ENCODE results near the gene SIRT4. TPM values are rescaled to one million over a fixed set of nuclear protein-coding genes. Genes with fewer than 3 reads are reported as not detected.
"Not testable (repeated sequence)": the region's sequence is repeated elsewhere in the genome, so short reads cannot be mapped to it uniquely, and the experiment has no call there.

SIRT4 gene
- polyA plus RNA-seq, 3 donors: 0.56 to 0.93 (median 0.91) TPM

DNA sequence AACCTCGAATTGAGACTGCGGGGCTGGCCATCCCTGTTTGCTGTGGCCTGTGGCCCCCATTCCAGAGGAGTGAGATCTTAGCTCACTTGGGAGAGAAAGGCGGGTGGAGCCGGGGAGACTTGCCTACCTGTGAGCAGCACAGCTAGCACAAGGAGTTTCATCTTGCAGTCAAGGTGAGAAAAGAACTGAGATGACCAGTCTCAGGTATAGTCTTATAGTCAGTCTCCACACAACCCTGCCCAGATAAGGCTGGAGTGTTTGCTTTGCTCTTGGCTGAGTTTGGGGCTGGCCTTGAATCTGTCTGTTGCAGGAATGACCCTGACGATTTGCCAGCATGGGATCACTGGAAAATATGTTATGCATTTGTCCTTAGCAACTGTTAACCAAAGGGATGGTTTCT, 25.5 kb downstream of the SIRT4 start, which contains the start of gene PLA2G1B:
TSS of gene PLA2G1B (minus strand) at position 187 of the 400 bp plus-strand sequence. CDS start at position 161, 26 bp downstream.
- 38 to 78% (median 70%) methylated on average over 5 of the region's 5 CpGs for WGBS, 3 donors
- no peak within 1 kb of the TSS for H3K27ac ChIP-seq (ENCODE audit: low read depth, low read length)

GRCh38 chr12:120328228-120328627, 26.1 kb downstream of the SIRT4 start:
- H3K27ac ChIP-seq (ENCODE audit: low read depth, low read length): no peak overlapping the region
- 34 to 84% (median 83%) methylated on average over 4 of the region's 4 CpGs for WGBS, 3 donors

GRCh38 chr12:120331390-120331789, 29.3 kb downstream of the SIRT4 start:
- no peak overlapping the region for H3K27ac ChIP-seq (ENCODE audit: low read depth, low read length)
- WGBS, 3 donors: 42 to 65% (median 60%) methylated on average over 3 of the region's 3 CpGs

- WGBS, 3 donors: 32 to 87% (median 82%) methylated on average over 5 of the region's 5 CpGs
- H3K27ac ChIP-seq (ENCODE audit: low read depth, low read length): no peak overlapping the region
These were observed 29.9 kb downstream of the SIRT4 start for GRCh38 chr12:120332041-120332440.

GRCh38 chr12:120332523-120332922, 30.4 kb downstream of the SIRT4 start:
- H3K27ac ChIP-seq (ENCODE audit: low read depth, low read length): no peak overlapping the region
- 37 to 88% (median 86%) methylated on average over 6 to 7 of the region's 7 CpGs for WGBS, 3 donors

DNA sequence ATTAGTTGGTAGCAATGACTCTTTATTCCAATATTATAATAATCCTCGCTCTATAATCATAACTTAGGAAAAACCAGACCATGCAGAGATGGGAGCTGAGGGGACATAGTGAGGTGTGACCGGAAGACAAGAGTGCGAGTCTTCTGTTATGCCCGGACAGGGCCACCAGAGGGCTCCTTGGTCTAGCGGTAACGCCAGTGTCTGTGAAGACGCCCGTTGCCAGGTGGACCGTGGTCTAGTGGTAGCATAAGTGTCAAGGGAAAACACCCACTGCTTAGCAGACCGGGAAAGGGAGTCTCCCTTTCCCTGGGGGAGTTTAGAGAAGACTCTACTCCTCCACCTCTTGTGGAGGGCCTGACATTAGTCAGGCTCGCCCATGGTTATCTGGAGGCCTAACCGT, 33.3 kb downstream of the SIRT4 start:
- not testable (repeated sequence) for H3K27ac ChIP-seq (ENCODE audit: low read depth, low read length)
- WGBS, 3 donors: 18 to 22% (median 18%) methylated on average over 12 of the region's 12 CpGs

DNA sequence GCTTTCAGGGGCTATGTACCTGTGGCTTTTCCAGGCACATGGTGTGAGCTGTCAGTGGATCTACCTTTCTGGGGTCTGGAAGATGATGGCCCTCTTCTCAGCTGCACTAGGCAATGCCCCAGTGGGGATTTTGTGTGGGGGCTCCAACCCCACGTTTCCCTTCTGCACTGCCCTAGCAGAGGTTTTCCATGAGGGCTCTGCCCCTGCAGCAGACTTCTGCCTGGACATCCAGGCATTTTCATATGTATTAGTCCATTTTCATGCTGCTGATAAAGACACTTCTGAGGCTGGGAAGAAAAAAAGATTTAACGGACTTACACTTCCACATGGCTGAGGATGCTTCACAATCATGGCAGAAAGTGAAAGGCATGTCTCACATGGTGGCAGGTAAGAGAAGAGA, 34.3 kb downstream of the SIRT4 start:
- H3K27ac ChIP-seq (ENCODE audit: low read depth, low read length): not testable (repeated sequence)
- 85 to 94% (median 94%) methylated on average over 2 of the region's 2 CpGs for WGBS, 3 donors

- WGBS, 3 donors: 84 to 95% (median 94%) methylated on average over 2 of the region's 2 CpGs
- no peak overlapping the region for H3K27ac ChIP-seq (ENCODE audit: low read depth, low read length)
These were observed 35.6 kb downstream of the SIRT4 start for GRCh38 chr12:120337730-120338129.

DNA sequence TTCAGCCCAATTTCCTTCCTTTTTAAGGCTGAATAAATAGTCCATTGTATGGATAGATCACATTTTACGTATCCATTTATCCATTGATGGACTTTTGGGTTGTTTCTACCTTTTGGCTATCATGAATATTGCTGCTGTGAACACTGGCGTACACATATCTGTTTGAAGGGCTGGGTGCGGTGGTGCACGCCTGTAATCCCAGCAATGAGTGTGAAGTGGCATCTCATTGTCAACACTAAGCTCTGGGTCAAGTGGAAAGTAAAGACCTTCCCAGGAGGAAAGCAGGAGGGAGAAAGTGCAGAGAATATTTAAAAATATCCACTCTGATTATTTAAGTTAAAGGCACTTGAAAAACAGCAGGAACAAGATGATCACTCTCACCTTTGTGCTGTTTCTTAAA, 37.1 kb downstream of the SIRT4 start:
- no peak overlapping the region for H3K27ac ChIP-seq (ENCODE audit: low read depth, low read length)
- WGBS, 3 donors: 86 to 91% (median 89%) methylated on average over 4 of the region's 4 CpGs

DNA sequence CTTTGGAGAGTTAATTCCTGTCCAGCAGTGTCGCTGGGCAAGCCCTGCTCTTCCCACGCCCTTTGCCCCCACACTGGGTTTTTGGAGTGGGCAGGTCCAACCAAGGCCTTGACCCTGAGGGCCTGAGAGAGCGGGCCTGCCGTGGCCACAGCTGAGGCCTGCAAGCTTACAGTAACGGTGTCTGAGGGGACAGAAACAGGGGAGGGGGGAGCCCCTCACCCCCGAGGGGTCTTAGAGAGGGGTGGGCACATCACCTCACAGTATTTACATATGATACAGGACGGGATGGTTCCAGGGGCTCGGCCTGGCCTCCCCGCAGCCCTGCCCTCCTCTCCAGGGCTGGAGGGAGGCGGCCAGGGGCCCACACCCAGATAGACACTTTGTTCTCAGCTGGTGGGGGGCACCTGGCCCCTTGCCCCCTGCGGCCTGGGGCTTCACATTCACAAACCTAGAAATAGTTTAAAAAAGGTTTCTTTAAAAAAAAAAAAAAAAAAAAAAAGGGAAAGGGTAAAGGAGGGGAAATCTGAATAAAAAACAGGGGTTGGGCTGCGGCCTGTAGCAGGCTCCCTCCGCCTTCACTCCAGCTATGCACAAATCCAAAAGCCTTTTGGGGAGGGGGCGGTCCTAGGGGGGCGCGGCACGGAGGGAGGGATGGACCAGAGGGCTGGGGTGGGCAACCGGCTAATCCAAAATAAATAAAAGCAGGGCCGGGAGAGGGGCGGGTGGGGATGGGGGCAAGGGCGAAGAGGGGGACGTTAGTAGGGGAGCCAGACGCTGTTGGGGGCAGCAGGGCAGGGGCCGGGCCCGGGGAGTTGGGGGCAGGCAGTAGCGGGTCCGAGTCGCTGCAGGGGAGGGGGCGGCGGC, 40.3 kb downstream of the SIRT4 start:
- no peak overlapping the region for H3K27ac ChIP-seq (ENCODE audit: low read depth, low read length)
- WGBS, 3 donors: 59 to 65% (median 61%) methylated on average over 28 to 30 of the region's 30 CpGs

DNA sequence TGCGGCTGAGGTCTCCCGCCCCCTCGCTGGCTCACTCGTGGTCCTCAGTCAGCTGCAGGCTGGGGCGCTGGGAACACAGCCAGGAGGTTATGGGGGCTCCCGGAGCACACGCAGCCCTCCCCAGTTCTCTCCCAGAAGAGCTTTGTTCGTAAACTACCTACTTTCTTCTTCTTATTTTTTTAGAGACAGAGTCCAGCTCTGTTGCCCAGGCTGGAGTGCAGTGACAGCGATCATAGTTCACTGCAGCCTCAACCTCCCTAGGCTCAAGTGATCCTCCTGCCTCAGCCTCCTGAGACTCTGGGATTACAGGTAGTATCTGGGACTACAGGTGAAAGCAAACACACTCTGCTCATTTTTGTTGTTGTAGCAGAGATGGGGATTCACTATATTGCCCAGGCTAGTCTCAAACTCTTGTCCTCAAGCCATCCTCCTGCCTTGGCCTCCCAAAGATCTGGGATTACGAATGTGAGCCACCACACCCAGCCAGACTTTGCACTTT, 41.0 kb downstream of the SIRT4 start:
- no peak overlapping the region for H3K27ac ChIP-seq (ENCODE audit: low read depth, low read length)
- 66 to 79% (median 70%) methylated on average over 10 of the region's 10 CpGs for WGBS, 3 donors

- 86 to 92% (median 90%) methylated on average over 8 of the region's 8 CpGs for WGBS, 3 donors
These were observed 41.6 kb downstream of the SIRT4 start for GRCh38 chr12:120343692-120344091.

DNA sequence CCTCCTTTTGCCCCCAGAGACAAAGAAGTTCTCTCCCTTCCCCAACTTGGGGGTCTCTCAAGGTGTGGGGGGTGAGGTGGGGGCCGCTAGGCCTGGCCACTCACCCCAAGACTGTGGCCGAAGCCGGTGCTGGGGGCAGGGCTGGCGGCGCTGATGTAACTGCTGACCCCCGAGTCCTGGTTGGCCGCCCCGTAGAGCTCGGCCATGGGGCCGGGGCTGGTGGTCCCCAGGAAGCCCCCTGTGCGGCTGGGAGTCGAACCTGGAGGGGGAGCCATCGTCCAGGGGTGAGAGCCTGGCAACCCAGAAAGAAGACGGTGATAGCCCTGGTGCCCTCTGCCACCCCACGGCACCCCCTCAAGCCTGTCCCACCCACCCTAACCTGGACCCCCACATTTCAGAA, 43.9 kb downstream of the SIRT4 start:
- H3K27ac ChIP-seq (ENCODE audit: low read depth, low read length): no peak overlapping the region
- 92 to 95% (median 93%) methylated on average over 14 to 15 of the region's 15 CpGs for WGBS, 3 donors

More at GRCh38 chr12:120343692-120344091, 41.6 kb downstream of the SIRT4 start:
- no peak overlapping the region for H3K27ac ChIP-seq (ENCODE audit: low read depth, low read length)

- 93 to 96% (median 94%) methylated on average over 7 of the region's 7 CpGs for WGBS, 3 donors
- H3K27ac ChIP-seq (ENCODE audit: low read depth, low read length): no peak overlapping the region
These were observed 44.6 kb downstream of the SIRT4 start for GRCh38 chr12:120346681-120347080.

DNA sequence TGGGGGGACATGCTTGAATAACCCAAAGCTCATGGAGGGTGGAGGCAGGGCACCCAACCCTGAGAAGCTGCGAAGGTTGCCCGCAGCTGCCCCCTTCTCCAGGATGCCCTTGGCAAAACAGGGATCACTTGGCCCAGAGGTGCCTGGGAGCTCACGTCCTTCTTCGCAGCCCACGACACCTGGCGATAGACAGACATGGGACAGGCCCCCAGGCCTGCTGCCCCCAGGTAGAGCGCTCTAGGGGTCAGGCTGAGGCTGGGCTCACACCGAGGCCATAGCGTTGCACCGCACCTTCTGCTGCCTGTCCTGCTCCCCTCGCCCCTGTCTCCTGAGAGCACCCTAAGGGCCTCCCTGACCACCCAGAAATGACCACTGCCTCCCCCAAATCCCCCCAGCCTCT, 45.6 kb downstream of the SIRT4 start:
- 96 to 97% (median 96%) methylated on average over 11 of the region's 11 CpGs for WGBS, 3 donors
- no peak overlapping the region for H3K27ac ChIP-seq (ENCODE audit: low read depth, low read length)

DNA sequence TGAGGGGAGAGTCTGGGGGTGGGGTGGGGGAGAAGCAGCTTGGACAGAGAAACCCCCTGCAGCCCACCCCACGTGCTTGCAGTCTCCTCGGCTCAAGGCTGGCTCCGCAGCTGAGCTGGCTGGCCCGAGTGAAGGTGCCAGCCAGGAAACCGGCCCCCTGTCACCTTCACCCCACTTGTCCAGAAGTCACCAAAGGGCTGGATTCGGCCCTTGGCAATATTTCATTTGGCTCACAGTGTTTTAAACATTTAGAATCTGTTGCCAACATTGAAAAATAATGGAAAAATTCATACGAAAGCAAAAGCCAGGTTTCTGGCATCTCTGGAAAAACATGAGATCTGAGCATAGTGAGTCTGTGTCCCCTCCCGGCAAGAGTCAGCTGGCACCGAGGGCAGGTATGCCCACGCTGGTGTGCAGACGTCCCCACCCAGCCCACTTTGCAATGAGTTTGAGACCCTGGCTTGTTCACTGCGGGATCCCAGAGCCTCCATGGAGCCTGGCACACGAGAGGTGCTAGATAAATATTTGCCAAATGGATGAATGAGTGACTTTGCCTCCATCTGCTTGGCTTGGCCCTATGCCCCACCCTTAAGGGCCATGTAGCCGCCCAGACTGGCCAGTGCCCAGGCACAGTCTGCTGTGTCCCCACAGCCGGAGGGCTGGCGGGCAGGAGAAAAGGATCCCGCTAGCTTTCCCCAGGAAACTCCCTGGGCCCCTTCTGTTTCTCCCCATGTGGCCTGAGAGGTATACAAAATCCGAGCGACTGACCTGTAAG, 48.6 kb downstream of the SIRT4 start:
- 31 to 76% (median 63%) methylated on average over 19 of the region's 19 CpGs for whole genome bisulfite sequencing, 3 donors
- H3K27ac ChIP-seq (ENCODE audit: low read depth, low read length): no peak overlapping the region

- H3K27ac ChIP-seq (ENCODE audit: low read depth, low read length): no peak overlapping the region
- WGBS, 3 donors: 68 to 88% (median 69%) methylated on average over 5 of the region's 5 CpGs
These were observed 50.0 kb downstream of the SIRT4 start for GRCh38 chr12:120352117-120352516.

GRCh38 chr12:120353136-120353535, 51.0 kb downstream of the SIRT4 start:
- no peak overlapping the region for H3K27ac ChIP-seq (ENCODE audit: low read depth, low read length)
- WGBS, 3 donors: 92 to 97% (median 92%) methylated on average over 6 of the region's 6 CpGs

All from adipose tissue (tissue), 3 donors.